Peyer's patch (tissue), 4 donors: Measurements from ENCODE around the gene CYB5R3.

Experiments
- CTCF ChIP-seq, 6 experiments: fragments of 450-650 bp in 4 of 6; fragments of 200-600 bp in 2 of 6; sonication (generic) in 1 of 6; IDR thresholded peaks; one replicate each; pipeline ENCODE4 v1.5.1; 2017 to 2019; ENCODE audit warnings: antibody characterized with exemption in 6 of 6, mild to moderate bottlenecking in 3 of 6, moderate library complexity in 1 of 6
- POLR2A ChIP-seq, 2 donors: fragments of 450-650 bp; IDR thresholded peaks; one replicate each; pipeline ENCODE4 v1.5.1; 2017; ENCODE audit warnings: antibody characterized with exemption in 2 of 2, mild to moderate bottlenecking in 2 of 2, moderate library complexity in 2 of 2

- no peak for TF ChIP-seq CTCF (IDR thresholded peaks at IDR 0.05)
- TF ChIP-seq POLR2A (IDR thresholded peaks at IDR 0.05), result no peak
These were observed 3.8 kb downstream of the CYB5R3 start for GRCh38 chr22:42645341-42645937.
